SH-SY5Y (cell line): Measurements from ENCODE around the gene MFAP2.

Experiments
- GATA2 ChIP-seq: IDR thresholded peaks from 2 replicates; pipeline ENCODE4 v1.6.1; 2011; ENCODE audit warnings: mild to moderate bottlenecking, low read depth, low read length
- GATA3 ChIP-seq: IDR thresholded peaks from 2 replicates; pipeline ENCODE4 v1.6.1; 2011; ENCODE audit warnings: low read depth, mild to moderate bottlenecking, low read length, moderate library complexity

MFAP2 gene

GRCh38 chr1:17013491-17014320 lies 33.3 kb upstream of the MFAP2 start:
- no peak for TF ChIP-seq GATA2
- TF ChIP-seq GATA3 = no peak

- TF ChIP-seq GATA3 (no peak), GATA2 (no peak)
These were observed 32.5 kb upstream of the MFAP2 start for GRCh38 chr1:17012775-17013490.

- no peak for TF ChIP-seq GATA2
- TF ChIP-seq GATA3 = no peak
These were observed 31.3 kb upstream of the MFAP2 start, which contains the start of gene ATP13A2 for GRCh38 chr1:17011439-17012307. TSS of gene ATP13A2 (minus strand) at chr1:17011928. CDS start at chr1:17011738, 190 bp downstream.

- TF ChIP-seq GATA2 (no peak), GATA3 (no peak)
These were observed 30.6 kb upstream of the MFAP2 start for GRCh38 chr1:17011092-17011438.

GRCh38 chr1:17009706-17010105 lies 29.3 kb upstream of the MFAP2 start:
- no peak for TF ChIP-seq GATA2
- no peak for TF ChIP-seq GATA3

DNA sequence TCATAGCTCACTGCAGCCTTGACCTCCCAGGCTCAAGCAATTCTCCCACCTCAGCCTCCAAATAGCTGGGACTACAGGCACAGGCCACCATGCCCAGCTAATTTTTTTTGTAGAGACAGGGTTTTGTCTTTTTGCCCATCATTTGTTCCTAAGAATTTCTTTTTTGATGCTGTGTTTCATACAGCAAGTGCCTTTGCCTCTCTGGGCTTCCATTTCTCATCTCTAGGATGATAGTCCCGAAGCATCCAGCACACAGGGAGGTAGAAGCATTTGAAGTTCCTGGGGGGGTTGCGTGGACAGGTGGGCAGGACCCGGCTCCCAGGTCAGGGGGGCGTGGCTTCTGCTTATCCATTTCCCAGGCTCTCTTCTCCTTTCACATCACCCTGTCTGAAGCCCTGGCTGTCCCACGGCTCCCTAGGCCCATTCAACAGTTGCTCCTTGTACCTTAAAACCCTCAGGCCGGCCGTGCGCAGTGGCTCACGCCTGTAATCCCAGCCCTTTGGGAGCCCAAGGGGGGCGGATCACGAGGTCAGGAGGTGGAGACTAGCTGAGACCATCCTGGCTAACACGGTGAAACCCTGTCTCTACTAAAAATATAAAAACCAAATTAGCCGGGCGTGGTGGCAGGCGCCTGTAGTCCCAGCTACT lies 27.9 kb upstream of the MFAP2 start:
- TF ChIP-seq GATA2 = no peak
- no peak for TF ChIP-seq GATA3

DNA sequence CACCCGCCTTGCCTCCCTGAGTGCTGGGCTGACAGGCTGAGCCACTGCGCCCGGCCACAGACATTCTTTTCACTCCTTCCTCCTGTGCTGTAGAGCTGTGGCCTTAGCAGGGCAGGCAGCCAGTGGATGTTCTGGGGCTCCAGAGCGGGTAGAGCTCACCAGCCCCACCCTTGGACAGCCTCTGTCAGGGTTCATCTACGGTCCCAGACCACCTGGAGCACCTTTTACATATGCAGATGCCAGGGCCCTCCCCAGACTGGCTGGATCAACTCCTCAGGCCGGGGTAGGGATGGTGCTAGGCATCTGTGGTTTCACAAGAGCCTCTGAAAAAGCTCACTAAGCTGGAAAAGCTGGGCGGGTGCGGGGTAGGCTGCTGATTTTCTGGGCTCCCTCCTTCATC lies 26.7 kb upstream of the MFAP2 start:
- TF ChIP-seq GATA3 (no peak), GATA2 (no peak)

DNA sequence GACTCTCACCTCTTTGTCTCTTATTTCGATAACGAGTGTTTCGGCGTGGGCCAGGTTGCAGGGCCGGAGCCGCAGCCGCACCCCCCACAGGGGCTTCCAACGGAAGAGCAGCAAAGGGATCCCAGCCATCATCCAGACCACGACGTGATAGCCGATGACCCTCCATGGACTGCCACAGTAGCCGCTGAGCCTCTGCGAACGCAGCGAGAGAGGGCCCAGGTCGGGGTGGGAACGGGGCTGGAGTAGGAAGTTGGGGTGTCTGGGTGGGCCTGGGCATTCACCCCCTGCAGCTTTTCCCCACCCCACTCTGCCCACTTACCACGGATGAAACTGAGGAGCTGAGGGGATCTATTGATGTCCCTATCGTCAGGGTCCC lies 24.9 kb upstream of the MFAP2 start:
- TF ChIP-seq GATA2 (no peak), GATA3 (no peak)

DNA sequence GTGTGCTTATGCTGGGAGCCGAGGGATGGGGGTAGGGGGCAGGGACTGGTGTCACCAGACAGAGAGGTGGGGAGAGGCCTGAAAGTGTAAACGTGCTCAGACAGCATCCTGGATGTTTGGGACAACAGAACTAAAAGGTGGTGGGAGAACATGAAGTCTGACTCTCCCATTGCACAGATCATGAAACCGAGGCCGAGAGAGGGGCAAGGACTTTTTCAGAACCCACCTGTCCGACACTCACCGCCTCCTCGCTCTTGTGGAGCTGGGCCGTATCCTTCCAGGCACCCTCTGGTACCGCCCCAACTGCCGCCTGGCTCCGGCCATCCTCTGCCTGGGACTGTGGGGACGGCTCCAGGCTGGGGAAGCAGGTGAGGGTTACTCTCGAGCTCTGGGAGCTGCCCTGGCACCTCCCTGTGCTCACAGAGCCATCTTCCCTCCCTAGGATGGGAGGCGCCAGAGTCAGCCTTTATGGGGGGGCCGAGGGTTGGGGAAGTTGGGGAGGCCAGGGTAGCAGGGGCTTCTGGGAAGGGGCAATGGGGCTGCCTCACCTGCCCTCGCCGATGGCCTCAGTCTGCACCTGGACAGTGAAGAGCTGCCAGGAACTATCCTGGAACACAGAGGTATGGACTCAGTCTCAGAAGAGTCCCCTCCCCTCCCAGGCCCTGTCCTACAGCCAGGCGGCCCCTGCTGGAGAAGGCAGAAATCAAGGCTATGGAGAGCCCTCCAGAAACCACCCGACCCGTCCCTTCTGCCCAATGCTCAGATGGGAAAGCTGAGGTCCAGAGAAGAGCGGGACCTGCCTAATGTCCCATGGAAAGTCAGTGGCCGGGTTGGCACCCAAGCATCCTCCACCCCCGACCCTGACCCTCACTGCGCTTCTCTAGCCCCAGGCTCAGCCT lies 24.3 kb upstream of the MFAP2 start:
- no peak for TF ChIP-seq GATA2

- TF ChIP-seq GATA2 = no peak
- no peak for TF ChIP-seq GATA3
These were observed 22.1 kb upstream of the MFAP2 start for GRCh38 chr1:17002524-17002902.

DNA sequence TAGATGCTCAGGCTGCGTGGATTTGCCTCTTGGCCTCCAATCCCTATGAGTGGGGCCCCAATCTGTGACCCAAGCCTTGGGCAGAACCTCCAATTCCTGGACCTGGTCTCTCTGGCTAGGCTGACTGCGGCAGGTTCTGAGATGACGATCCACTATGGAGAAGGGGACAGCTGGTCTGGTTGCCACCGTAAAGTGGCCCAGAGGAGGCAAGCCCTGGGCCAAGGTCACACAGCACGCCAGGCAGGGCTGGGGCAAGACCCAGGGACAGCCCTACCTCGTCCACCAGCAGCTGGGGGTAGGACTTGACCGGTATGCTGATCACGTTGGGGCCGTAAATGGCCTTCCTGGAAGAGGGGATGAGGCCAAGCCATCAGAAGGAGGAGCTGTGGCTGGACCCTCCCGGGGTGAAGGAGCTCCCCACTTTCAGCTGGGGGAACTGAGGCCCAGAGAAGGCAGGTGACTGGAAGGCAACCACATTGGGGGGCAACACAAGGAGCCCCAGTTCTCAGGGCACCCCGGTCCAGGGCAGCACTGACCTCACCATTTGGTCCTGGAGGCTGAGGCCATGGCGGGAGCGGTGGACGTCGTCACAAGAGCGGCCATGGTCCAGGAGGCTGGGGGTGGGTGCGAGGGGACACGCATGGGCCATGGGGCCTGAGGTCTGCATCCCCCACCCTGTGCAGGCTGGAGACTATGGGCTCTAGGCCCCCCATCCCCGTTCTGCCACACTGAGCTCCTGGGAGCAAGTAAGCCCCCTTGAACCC lies 21.5 kb upstream of the MFAP2 start:
- TF ChIP-seq GATA3 (no peak), GATA2 (no peak)

GRCh38 chr1:16999863-17000262 lies 19.4 kb upstream of the MFAP2 start:
- TF ChIP-seq GATA2 (no peak), GATA3 (no peak)
